Erythroblast (primary cell): Measurements from ENCODE around the gene TTC33.

Experiments
- GATA1 ChIP-seq: IDR thresholded peaks from 2 replicates; pipeline ENCODE4 v1.6.1; 2011; ENCODE audit warnings: low read depth, mild to moderate bottlenecking, control low read depth, low read length, moderate library complexity
- POLR2A ChIP-seq: IDR thresholded peaks from 2 replicates; pipeline ENCODE4 v1.6.1; 2011; ENCODE audit warnings: mild to moderate bottlenecking, low read length

- TF ChIP-seq POLR2A: no peak
- no peak for TF ChIP-seq GATA1
Measured at GRCh38 chr5:40743771-40744170, 12.0 kb downstream of the TTC33 start.
